GM12873 (cell line): Measurements from ENCODE around the gene ABCA7.

ENCODE experiments used
- CTCF ChIP-seq: IDR thresholded peaks from 2 replicates; pipeline ENCODE4 v1.5.1; 2012; ENCODE audit warnings: low read depth, mild to moderate bottlenecking, moderate library complexity, low read length, control low read depth; ENCODE audit not compliant: insufficient read depth; ENCODE audit errors: missing control alignments

ABCA7 gene

GRCh38 chr19:1072371-1073015 is 32.6 kb downstream of the ABCA7 start:
- TF ChIP-seq CTCF, result no peak

- TF ChIP-seq CTCF, result no peak
These were observed 33.4 kb downstream of the ABCA7 start for GRCh38 chr19:1073063-1073955.

- TF ChIP-seq CTCF, result no peak
These were observed 34.1 kb downstream of the ABCA7 start for GRCh38 chr19:1073956-1074517.

- TF ChIP-seq CTCF, result no peak
These were observed 34.8 kb downstream of the ABCA7 start for GRCh38 chr19:1074544-1075283.

GRCh38 chr19:1076046-1076386 is 36.1 kb downstream of the ABCA7 start:
- no peak for TF ChIP-seq CTCF

GRCh38 chr19:1076951-1077350 is 37.0 kb downstream of the ABCA7 start:
- no peak for TF ChIP-seq CTCF

- no peak for TF ChIP-seq CTCF
These were observed 39.7 kb downstream of the ABCA7 start for GRCh38 chr19:1079566-1080111.
